Activated CD4-positive, alpha-beta memory T cell treated with anti-CD3 and anti-CD28 coated beads for 36 hours (primary cell): ENCODE results near the gene LARP4B. TPM values are rescaled to one million over a fixed set of nuclear protein-coding genes. Genes with fewer than 3 reads are reported as not detected.

Source experiments
- CTCF ChIA-PET: fragments of 350-600 bp; sonication (Branson Sonifier 250); formaldehyde crosslinking; loops from one replicate; lab custom pipeline; 2021; ENCODE audit warnings: antibody characterized with exemption, inconsistent platforms; lab: Charles Lee
- POLR2A ChIA-PET: fragments of 350-600 bp; sonication (Branson Sonifier 250); formaldehyde crosslinking; loops from one replicate; lab custom pipeline; 2021; ENCODE audit warnings: antibody characterized with exemption; lab: Charles Lee
- DNase-seq: peaks from one replicate; pipeline ENCODE4 v3.0.0-alpha.2; 2020
- H3K27ac Mint-ChIP-seq: one replicate; pipeline ENCODE4 v1.8.0; 2021; ENCODE audit warnings: mixed read lengths
- H3K27me3 Mint-ChIP-seq: one replicate; pipeline ENCODE4 v1.8.0; 2021; ENCODE audit warnings: mixed read lengths
- H3K36me3 Mint-ChIP-seq: one replicate; pipeline ENCODE4 v1.8.0; 2021; ENCODE audit warnings: mixed read lengths
- H3K4me1 Mint-ChIP-seq: one replicate; pipeline ENCODE4 v1.8.0; 2021; ENCODE audit warnings: low read depth, mixed read lengths
- H3K4me3 Mint-ChIP-seq: one replicate; pipeline ENCODE4 v1.8.0; 2021; ENCODE audit warnings: mild to moderate bottlenecking, mixed read lengths
- H3K9me3 Mint-ChIP-seq: one replicate; pipeline ENCODE4 v1.8.0; 2021; ENCODE audit warnings: mixed read lengths
- intact Hi-C: fragments of 100-400 bp; cut with micrococcal nuclease; formaldehyde crosslinking; loops from one replicate; pipeline ENCODE4 v1.15.1; 2023
- total RNA-seq, 2 experiments: library from RNA; stranded (reverse); gene quantifications; one replicate each; pipeline ENCODE4 v1.2.3, GENCODE V29; 2021

The LARP4B gene
- total RNA-seq, 2 experiments from 2014 or later = 92.1 to 95.0 TPM

DNA sequence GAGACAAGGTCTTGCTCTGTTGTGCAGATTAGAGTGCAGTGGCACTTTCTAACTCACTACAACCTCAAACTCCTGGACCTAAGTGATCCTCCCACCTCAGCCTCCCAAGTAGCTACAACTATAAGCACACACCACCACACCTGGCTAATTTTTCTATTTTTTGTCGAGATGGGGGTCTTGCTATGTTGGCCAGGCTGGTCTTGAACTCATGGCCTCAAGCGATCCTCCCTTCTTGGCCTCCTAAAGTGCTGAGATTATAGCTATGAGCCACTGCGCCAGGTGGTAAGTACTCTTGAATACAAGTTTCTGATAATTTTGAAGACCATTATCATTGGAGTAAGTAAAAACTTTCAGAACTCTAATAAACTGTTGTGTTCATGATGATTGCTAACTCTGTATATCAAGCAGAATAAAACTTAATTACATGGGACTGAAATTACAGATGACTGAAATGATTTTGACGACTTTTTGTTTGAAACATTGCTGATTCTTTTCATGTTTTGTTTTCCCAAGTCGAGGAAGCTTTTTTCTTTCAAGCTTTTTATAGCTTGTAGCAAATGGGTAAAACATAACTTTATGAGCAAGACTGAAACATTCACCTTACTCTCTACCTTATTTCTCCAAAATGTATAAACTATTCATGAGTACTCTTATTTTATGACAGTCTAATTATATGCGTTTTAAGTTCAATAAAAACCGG, 14.6 kb downstream of the LARP4B start:
- H3K27ac Mint-ChIP-seq = no peak overlapping the region
- H3K27me3 Mint-ChIP-seq = no peaks in the 10 kb centered on the region
- no peak for DNase-seq
- H3K9me3 Mint-ChIP-seq = peaks cover 2% of the 10 kb centered on the region
- peaks cover 13% of the 10 kb centered on the region for H3K4me1 Mint-ChIP-seq
- CTCF ChIA-PET = no interaction called here
- intact Hi-C loops = no loop called here
- peaks cover 19% of the 10 kb centered on the region for H3K36me3 Mint-ChIP-seq
- H3K4me3 Mint-ChIP-seq = no peak overlapping the region
- POLR2A ChIA-PET = no interaction called here

- Mint-ChIP-seq H3K9me3 (no peaks in the 10 kb centered on the region), H3K4me1 (peaks cover 17% of the 10 kb centered on the region), H3K4me3 (no peak overlapping the region), H3K36me3 (peaks cover 31% of the 10 kb centered on the region), H3K27ac (no peak overlapping the region), H3K27me3 (no peaks in the 10 kb centered on the region)
- ChIA-PET POLR2A (no interaction called here), CTCF (no interaction called here)
- intact Hi-C loops = no loop called here
- DNase-seq = no peak
Observed at GRCh38 chr10:909831-910230, 21.7 kb downstream of the LARP4B start.

- CTCF ChIA-PET = no interaction called here
- Mint-ChIP-seq H3K27ac (no peak overlapping the region), H3K9me3 (no peaks in the 10 kb centered on the region), H3K27me3 (no peaks in the 10 kb centered on the region), H3K4me1 (peaks cover 34% of the 10 kb centered on the region), H3K4me3 (no peak overlapping the region), H3K36me3 (peaks cover 39% of the 10 kb centered on the region)
- intact Hi-C loops = no loop called here
- DNase-seq = no peak
- POLR2A ChIA-PET = no interaction called here
Observed at GRCh38 chr10:905972-906371, 25.5 kb downstream of the LARP4B start.

GRCh38 chr10:905503-905902, 26.0 kb downstream of the LARP4B start:
- ChIA-PET CTCF (no interaction called here), POLR2A (no interaction called here)
- H3K27me3 Mint-ChIP-seq = no peaks in the 10 kb centered on the region
- H3K4me1 Mint-ChIP-seq = peaks cover 34% of the 10 kb centered on the region
- peaks cover 39% of the 10 kb centered on the region for H3K36me3 Mint-ChIP-seq
- no peak for DNase-seq
- H3K4me3 Mint-ChIP-seq = no peak overlapping the region
- no peaks in the 10 kb centered on the region for H3K9me3 Mint-ChIP-seq
- intact Hi-C loops = no loop called here
- no peak overlapping the region for H3K27ac Mint-ChIP-seq

GRCh38 chr10:904403-904802, 27.1 kb downstream of the LARP4B start:
- CTCF ChIA-PET = no interaction called here
- intact Hi-C loops = no loop called here
- H3K9me3 Mint-ChIP-seq = no peaks in the 10 kb centered on the region
- peaks cover 34% of the 10 kb centered on the region for H3K36me3 Mint-ChIP-seq
- H3K4me3 Mint-ChIP-seq = no peak overlapping the region
- H3K4me1 Mint-ChIP-seq = peaks cover 37% of the 10 kb centered on the region
- no peaks in the 10 kb centered on the region for H3K27me3 Mint-ChIP-seq
- DNase-seq = no peak
- H3K27ac Mint-ChIP-seq = no peak overlapping the region
- POLR2A ChIA-PET = no interaction called here

DNA sequence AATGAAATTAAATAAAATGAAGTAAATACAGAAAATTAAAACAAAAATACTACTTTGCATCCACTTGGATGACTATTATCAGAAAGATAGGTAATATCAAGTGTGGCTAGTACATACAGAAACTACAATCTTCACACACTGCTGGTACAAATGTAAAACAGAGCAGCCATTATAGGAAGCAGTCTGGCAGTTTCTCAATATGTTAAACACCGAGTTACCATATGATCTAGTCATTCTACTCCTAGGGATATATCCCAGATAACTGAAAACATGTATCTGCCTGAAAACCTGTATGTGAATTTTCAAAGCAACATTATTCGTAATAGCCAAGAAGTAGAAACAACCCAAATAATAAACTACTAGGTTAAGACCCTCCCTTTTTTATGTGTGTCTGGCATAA, 33.4 kb downstream of the LARP4B start:
- H3K27me3 Mint-ChIP-seq = no peaks in the 10 kb centered on the region
- H3K9me3 Mint-ChIP-seq = no peaks in the 10 kb centered on the region
- CTCF ChIA-PET = no interaction called here
- peaks cover 37% of the 10 kb centered on the region for H3K4me1 Mint-ChIP-seq
- no peak overlapping the region for H3K27ac Mint-ChIP-seq
- intact Hi-C loops = no loop called here
- peaks cover 19% of the 10 kb centered on the region for H3K36me3 Mint-ChIP-seq
- no peak for DNase-seq
- POLR2A ChIA-PET = no interaction called here
- H3K4me3 Mint-ChIP-seq = no peak overlapping the region

DNA sequence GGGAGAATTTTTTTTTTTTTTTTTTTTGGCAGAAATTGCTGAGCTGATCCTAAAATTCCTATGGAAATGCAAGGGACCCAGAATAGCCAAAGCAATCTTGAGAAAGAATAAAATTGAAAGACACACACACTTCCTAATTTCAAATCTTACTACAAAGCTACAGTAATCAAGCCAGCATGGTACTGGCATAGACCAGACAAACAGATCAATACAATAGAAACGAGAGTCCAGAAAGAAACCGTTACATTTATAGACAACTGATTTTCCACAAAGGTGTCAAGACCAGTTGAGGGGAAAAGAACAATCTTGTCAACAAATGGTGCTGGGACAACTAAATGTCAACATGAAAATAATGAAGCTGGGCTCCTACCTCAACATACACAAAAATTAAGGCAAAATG, 34.5 kb downstream of the LARP4B start:
- Mint-ChIP-seq H3K27me3 (no peaks in the 10 kb centered on the region), H3K4me3 (no peak overlapping the region), H3K27ac (no peak overlapping the region), H3K36me3 (peaks cover 13% of the 10 kb centered on the region), H3K4me1 (peaks cover 33% of the 10 kb centered on the region), H3K9me3 (no peaks in the 10 kb centered on the region)
- ChIA-PET CTCF (interaction anchor here (0.9 kb wide), 1 partner anchor 32 kb away, joined by 3 read pairs; no protein-coding TSS in a partner anchor), POLR2A (interaction anchor here (0.6 kb wide), 1 partner anchor 53 kb away, joined by 3 read pairs; no protein-coding TSS in a partner anchor)
- intact Hi-C loops = no loop called here
- DNase-seq = no peak

GRCh38 chr10:895324-895723, 36.2 kb downstream of the LARP4B start:
- Mint-ChIP-seq H3K4me3 (no peak overlapping the region), H3K27ac (no peak overlapping the region), H3K27me3 (no peaks in the 10 kb centered on the region), H3K36me3 (peaks cover 5% of the 10 kb centered on the region), H3K4me1 (peaks cover 30% of the 10 kb centered on the region), H3K9me3 (no peaks in the 10 kb centered on the region)
- intact Hi-C loops = no loop called here
- POLR2A ChIA-PET = no interaction called here
- CTCF ChIA-PET = no interaction called here
- no peak for DNase-seq

DNA sequence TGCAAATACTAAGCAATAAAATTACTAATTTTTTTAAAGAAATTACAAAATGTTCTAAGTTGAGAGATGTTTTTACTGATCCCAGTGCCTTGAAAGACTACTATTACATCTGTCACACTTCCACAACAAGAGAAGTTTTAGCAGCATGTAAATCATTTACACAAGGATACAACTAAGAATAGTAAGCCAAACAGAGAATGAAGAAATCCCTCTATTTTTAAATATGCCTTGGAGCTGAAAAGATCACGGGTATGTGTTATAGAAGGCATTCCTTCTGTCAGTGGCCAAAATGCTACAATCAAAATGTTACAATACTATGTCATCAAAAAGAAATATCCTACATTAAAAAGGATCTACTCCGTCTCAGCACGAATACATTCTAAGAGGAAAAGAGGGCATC, 52.6 kb downstream of the LARP4B start:
- no peak for DNase-seq
- CTCF ChIA-PET = no interaction called here
- intact Hi-C loops = no loop called here
- peaks cover 40% of the 10 kb centered on the region for H3K36me3 Mint-ChIP-seq
- POLR2A ChIA-PET = no interaction called here
- no peak overlapping the region for H3K27ac Mint-ChIP-seq
- H3K4me1 Mint-ChIP-seq = peaks cover 8% of the 10 kb centered on the region
- H3K27me3 Mint-ChIP-seq = no peaks in the 10 kb centered on the region
- H3K9me3 Mint-ChIP-seq = no peaks in the 10 kb centered on the region
- H3K4me3 Mint-ChIP-seq = no peak overlapping the region

- intact Hi-C loops = no loop called here
- peaks cover 8% of the 10 kb centered on the region for H3K4me1 Mint-ChIP-seq
- no peak overlapping the region for H3K27ac Mint-ChIP-seq
- H3K4me3 Mint-ChIP-seq = no peak overlapping the region
- POLR2A ChIA-PET = no interaction called here
- no peak for DNase-seq
- H3K36me3 Mint-ChIP-seq = peaks cover 38% of the 10 kb centered on the region
- H3K27me3 Mint-ChIP-seq = no peaks in the 10 kb centered on the region
- no peaks in the 10 kb centered on the region for H3K9me3 Mint-ChIP-seq
- CTCF ChIA-PET = no interaction called here
Observed at GRCh38 chr10:878333-878759, 53.2 kb downstream of the LARP4B start.

DNA sequence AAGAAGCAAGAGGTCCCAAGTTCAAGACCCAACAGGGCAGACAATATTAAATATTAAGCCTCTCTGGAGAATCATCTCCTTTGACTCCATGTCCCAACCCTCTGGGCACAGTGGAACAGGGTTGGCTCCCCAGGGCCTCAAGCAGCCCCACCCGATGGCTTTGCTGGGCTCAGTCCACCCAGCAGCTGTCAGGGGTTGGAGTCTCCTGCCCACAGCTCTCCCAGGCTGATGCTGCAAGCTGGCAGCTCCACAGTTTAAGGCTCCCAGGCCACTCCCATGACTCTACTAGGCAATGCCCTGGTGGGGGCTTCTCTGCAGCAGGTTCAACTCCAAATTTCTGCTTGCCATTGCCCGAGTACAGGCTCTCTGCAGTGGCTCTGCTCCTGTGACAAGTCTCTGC, 55.1 kb downstream of the LARP4B start:
- H3K9me3 Mint-ChIP-seq = no peaks in the 10 kb centered on the region
- H3K4me3 Mint-ChIP-seq = no peak overlapping the region
- CTCF ChIA-PET = no interaction called here
- no peak overlapping the region for H3K27ac Mint-ChIP-seq
- intact Hi-C loops = no loop called here
- POLR2A ChIA-PET = no interaction called here
- H3K36me3 Mint-ChIP-seq = peaks cover 31% of the 10 kb centered on the region
- DNase-seq = no peak
- no peaks in the 10 kb centered on the region for H3K27me3 Mint-ChIP-seq
- peaks cover 20% of the 10 kb centered on the region for H3K4me1 Mint-ChIP-seq

GRCh38 chr10:873020-873419, 58.5 kb downstream of the LARP4B start:
- Mint-ChIP-seq H3K4me1 (peaks cover 38% of the 10 kb centered on the region), H3K36me3 (peaks cover 21% of the 10 kb centered on the region), H3K9me3 (no peaks in the 10 kb centered on the region), H3K27ac (no peak overlapping the region), H3K27me3 (no peaks in the 10 kb centered on the region), H3K4me3 (no peak overlapping the region)
- no peak for DNase-seq
- CTCF ChIA-PET = no interaction called here
- intact Hi-C loops = no loop called here
- POLR2A ChIA-PET = no interaction called here

DNA sequence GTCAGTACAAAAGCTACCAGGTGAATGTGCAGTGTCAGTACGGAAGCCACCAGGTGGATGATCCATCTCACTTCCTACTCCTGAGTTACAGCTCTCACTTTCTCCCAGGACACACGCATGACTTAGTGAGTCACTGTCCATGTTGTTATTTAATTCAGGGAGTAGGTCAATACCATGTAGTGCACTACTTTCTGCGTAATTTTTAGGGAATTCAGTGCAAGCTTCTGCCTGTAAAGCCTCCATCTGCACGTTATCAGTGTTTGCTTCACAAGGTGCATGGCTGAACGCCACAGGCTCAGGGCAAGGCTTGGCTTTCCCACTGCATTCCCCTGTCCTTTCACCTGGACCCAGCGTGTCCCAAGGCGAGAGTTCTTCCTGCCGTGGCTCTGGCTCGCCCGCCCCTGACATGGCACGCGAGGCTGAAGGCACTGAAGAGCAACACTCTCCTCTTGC, 59.5 kb downstream of the LARP4B start:
- DNase-seq = no peak
- CTCF ChIA-PET = no interaction called here
- Mint-ChIP-seq H3K9me3 (no peaks in the 10 kb centered on the region), H3K27me3 (no peaks in the 10 kb centered on the region), H3K4me1 (peaks cover 36% of the 10 kb centered on the region), H3K36me3 (peaks cover 15% of the 10 kb centered on the region), H3K4me3 (no peak overlapping the region), H3K27ac (no peak overlapping the region)
- POLR2A ChIA-PET = no interaction called here
- intact Hi-C loops = no loop called here
